Stomach (tissue), 9 donors: ENCODE data around the gene CCDC107. TPM values are rescaled to one million over a fixed set of nuclear protein-coding genes. Genes with fewer than 3 reads are reported as not detected.

Experiments used
- DNase-seq, 2 donors: peaks; one replicate each; pipeline versions ENCODE4 v3.0.0 to v3.0.0-alpha.2; 2013 to 2019
- H3K27ac ChIP-seq, 5 donors: fragments of 200-600 bp in 4 of 5; sonication (generic) in 4 of 5; one replicate each; pipeline ENCODE4 v1.5.1; 2013 to 2019; ENCODE audit warnings: mild to moderate bottlenecking in 1 of 5, moderate library complexity in 1 of 5
- H3K27me3 ChIP-seq, 3 donors: fragments of 200-600 bp; sonication (generic); one replicate each; pipeline ENCODE4 v1.5.1; 2017 to 2019; ENCODE audit warnings: mixed run types in 1 of 3
- H3K36me3 ChIP-seq, 4 donors: fragments of 200-600 bp; sonication (generic); 1 replicate in 3 of 4; 2 replicates in 1 of 4; pipeline ENCODE4 v1.5.1; 2016 to 2019
- H3K4me1 ChIP-seq, 4 donors: fragments of 200-600 bp; sonication (generic); one replicate each; pipeline ENCODE4 v1.5.1; 2016 to 2019
- H3K4me3 ChIP-seq, 4 donors: fragments of 200-600 bp; sonication (generic) in 3 of 4; one replicate each; pipeline ENCODE4 v1.5.1; 2016 to 2019; ENCODE audit warnings: mild to moderate bottlenecking in 1 of 4
- H3K9me3 ChIP-seq, 4 donors: fragments of 200-600 bp; sonication (generic); one replicate each; pipeline ENCODE4 v1.5.1; 2016 to 2019
- EP300 ChIP-seq: sonication (generic); formaldehyde crosslinking; IDR thresholded peaks from one replicate; pipeline ENCODE4 v1.6.1; 2017; ENCODE audit warnings: antibody characterized with exemption
- POLR2A ChIP-seq, 4 donors: fragments of 450-650 bp; IDR thresholded peaks; one replicate each; pipeline ENCODE4 v1.6.1; 2016; ENCODE audit warnings: antibody characterized with exemption in 4 of 4, control low read depth in 2 of 4, mild to moderate bottlenecking in 1 of 4, moderate library complexity in 1 of 4
- POLR2AphosphoS5 ChIP-seq, 3 donors: sonication (generic); formaldehyde crosslinking; IDR thresholded peaks; one replicate each; pipeline ENCODE4 v1.6.1; 2016; ENCODE audit warnings: antibody characterized with exemption in 3 of 3
- WGBS, 5 donors: extraction: QIAGEN DNeasy Blood & Tissue Kit in 3 of 5; methylation state at CpG; one replicate each; pipeline versions ENCODE4 v1.1.5 to v1.1.7; 2013 to 2018; 5-methylcytosine and 5-hydroxymethylcytosine counted together
- intact Hi-C: fragments of 100-400 bp; cut with DNase I; formaldehyde crosslinking; loops from one replicate; pipeline ENCODE4 v1.15.1; 2023; ENCODE audit warnings: low total_unique reads
- polyA plus RNA-seq, 3 donors: library from polyadenylated mRNA; stranded (reverse); fragments of 200-250 nt; gene quantifications; one replicate each; pipeline ENCODE4 v1.2.3, GENCODE V29; 2013
- total RNA-seq, 5 donors: library from RNA; depleted of rRNA; stranded (reverse); fragments of >200 nt; gene quantifications; one replicate each; pipeline versions ENCODE4 v1.1.0 to v1.2.3, GENCODE V29; 2014 to 2016
- TF ChIP-seq, protein P1 (sequence below), 7 experiments: fragments of 450-650 bp in 4 of 7; fragments of 200-600 bp in 3 of 7; sonication (generic) in 3 of 7; IDR thresholded peaks; one replicate each; pipeline ENCODE4 v1.5.1; 2016 to 2019; ENCODE audit warnings: antibody characterized with exemption in 7 of 7, control low read depth in 2 of 7, mild to moderate bottlenecking in 1 of 7
- donor health status: healthy with polysubstance abuse.
- donor health status: Bipolar disorder and iron deficiency.
- donor health status: healthy.

Gene CCDC107
- total and polyA plus RNA-seq, 8 donors: 15.6 to 104 (median 44.3) TPM

GRCh38 chr9:35653611-35654010 is 4.5 kb upstream of the CCDC107 start:
- Histone ChIP-seq H3K27ac (no peak overlapping the region), H3K9me3 (no peaks in the 10 kb centered on the region), H3K4me3 (no peak overlapping the region), H3K36me3 (no peaks in the 10 kb centered on the region), H3K4me1 (peaks cover 17 to 50% (median 22%) of the 10 kb centered on the region in 4 donors), H3K27me3 (no peaks in the 10 kb centered on the region)
- WGBS, 5 donors: 93 to 100% (median 95%) methylated on average over 2 of the region's 2 CpGs
- intact Hi-C loops: no loop called here
- DNase-seq: no peak
- TF ChIP-seq, protein P1, sequence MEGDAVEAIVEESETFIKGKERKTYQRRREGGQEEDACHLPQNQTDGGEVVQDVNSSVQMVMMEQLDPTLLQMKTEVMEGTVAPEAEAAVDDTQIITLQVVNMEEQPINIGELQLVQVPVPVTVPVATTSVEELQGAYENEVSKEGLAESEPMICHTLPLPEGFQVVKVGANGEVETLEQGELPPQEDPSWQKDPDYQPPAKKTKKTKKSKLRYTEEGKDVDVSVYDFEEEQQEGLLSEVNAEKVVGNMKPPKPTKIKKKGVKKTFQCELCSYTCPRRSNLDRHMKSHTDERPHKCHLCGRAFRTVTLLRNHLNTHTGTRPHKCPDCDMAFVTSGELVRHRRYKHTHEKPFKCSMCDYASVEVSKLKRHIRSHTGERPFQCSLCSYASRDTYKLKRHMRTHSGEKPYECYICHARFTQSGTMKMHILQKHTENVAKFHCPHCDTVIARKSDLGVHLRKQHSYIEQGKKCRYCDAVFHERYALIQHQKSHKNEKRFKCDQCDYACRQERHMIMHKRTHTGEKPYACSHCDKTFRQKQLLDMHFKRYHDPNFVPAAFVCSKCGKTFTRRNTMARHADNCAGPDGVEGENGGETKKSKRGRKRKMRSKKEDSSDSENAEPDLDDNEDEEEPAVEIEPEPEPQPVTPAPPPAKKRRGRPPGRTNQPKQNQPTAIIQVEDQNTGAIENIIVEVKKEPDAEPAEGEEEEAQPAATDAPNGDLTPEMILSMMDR (IDR thresholded peaks at IDR 0.05): no peak
- TF ChIP-seq EP300: no peak
- no peak for TF ChIP-seq POLR2A (IDR thresholded peaks at IDR 0.05)
- TF ChIP-seq POLR2AphosphoS5 (IDR thresholded peaks at IDR 0.05): no peak

DNA sequence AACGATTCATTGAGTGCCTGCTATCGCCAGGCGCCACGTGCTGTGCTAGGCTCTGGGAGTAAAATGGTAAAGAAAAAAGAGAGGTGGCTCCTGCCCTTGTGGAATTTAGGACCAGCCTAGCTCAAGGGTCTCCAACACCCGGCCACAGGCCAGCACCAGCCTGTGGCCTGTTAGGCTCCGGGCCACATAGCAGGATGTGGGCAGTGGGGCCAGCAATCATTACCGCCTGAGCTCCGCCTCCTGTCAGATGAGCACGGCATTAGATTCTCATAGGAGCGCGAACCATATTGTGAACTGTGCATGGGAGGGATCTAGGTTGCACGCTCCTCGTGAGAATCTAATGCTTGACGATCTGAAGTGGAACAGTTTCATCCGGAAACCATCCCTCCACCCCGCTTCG is 1.7 kb upstream of the CCDC107 start:
- peak in 1 of 2 donors; percentile 38 for DNase-seq
- peaks cover 10 to 14% (median 13%) of the 10 kb centered on the region in 4 donors for H3K36me3 ChIP-seq
- no peaks in the 10 kb centered on the region for H3K9me3 ChIP-seq
- no peaks in the 10 kb centered on the region for H3K27me3 ChIP-seq
- no peak overlapping the region for H3K4me3 ChIP-seq
- H3K27ac ChIP-seq: peak overlapping the region in 4 of 5 donors; percentile 95 to 100 (median 98)
- H3K4me1 ChIP-seq: peaks cover 39 to 52% (median 44%) of the 10 kb centered on the region in 4 donors
- no peak for TF ChIP-seq EP300
- TF ChIP-seq, protein P1 (IDR thresholded peaks at IDR 0.05): no peak
- intact Hi-C loops: no loop called here
- 80 to 84% (median 83%) methylated on average over 17 of the region's 17 CpGs for WGBS, 5 donors

DNA sequence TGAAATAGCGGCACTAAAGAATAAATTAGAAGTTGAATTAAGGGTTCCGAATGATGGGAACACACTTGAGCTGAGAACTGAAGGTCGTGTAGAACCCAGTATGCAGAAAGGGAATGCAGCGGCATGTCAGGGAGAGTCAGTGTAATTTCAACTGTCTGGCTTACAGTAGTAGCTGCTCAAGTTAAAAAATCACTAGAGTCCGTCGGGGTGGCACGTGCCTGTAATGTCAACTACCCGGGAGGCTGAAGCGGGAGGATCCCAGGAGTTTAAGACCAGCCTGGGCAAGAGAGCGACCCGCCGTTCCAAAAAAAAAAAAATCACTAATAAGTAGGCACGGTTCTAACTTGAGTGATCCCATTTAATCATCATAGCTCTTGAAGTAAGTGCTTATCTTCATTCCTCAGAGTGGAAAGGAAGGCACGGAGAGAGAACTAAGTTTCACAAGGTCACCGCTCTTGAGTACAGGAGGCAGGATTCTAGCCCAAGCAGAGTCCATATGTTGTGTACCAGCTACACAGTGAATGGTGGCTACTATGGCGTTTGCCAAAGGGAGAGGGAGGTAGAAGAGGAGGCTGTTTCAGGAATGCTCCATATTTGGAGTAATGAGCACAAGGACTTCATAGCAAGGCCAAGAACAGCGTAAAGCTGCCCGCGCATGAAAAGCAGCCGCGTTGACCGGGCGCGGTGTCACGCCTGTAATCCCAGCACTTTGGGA is 1.1 kb upstream of the CCDC107 start:
- WGBS, 5 donors: 25 to 37% (median 32%) methylated on average over 25 of the region's 25 CpGs
- Histone ChIP-seq H3K27me3 (no peaks in the 10 kb centered on the region), H3K27ac (peak overlapping the region; percentile 94 to 100 (median 98)), H3K36me3 (peaks cover 10 to 19% (median 14%) of the 10 kb centered on the region in 4 donors), H3K4me3 (peak overlapping the region; percentile 68 to 96 (median 84)), H3K4me1 (peaks cover 37 to 52% (median 47%) of the 10 kb centered on the region in 4 donors), H3K9me3 (no peaks in the 10 kb centered on the region)
- intact Hi-C loops: no loop called here
- DNase-seq: no peak
- TF ChIP-seq POLR2A (IDR thresholded peaks at IDR 0.05) (no peak), POLR2AphosphoS5 (IDR thresholded peaks at IDR 0.05) (peak in 1 of 3 donors; percentile 4)

DNA sequence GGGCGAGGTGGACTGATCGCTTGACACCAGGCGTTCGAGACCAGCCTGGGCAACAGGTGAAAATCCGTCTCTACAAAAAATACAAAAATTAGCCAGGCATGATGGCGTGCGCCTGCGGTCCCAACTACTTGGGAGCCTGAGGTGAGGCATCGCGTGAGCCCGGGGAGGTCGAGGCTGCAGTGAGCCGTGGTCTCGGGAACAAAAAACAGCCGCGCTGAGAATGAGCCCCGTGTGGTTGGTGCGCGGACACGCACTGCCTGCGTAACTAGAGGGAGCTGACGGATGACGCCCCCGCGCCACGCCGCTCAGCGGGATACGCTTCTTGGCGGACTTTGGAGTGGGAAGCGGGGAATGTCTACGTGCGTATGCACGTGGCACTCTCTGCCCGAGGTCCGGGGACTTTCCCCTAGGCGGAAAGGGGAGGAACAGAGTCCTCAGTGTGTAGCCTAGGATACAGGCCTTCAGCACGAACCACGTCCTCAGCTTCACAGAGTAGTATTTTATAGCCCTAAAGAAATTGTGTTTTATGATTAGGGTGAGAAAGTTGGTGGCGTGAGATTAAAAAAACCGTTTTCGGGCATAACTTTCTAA is 451 bp upstream of the CCDC107 start, which contains the start of gene RMRP:
Gene RMRP, minus strand, starts transcription at position 474 of the 591 bp plus-strand sequence.
- Histone ChIP-seq H3K27ac (peak within 1 kb of the TSS; percentile 95 to 100 (median 98)), H3K27me3 (no peaks in the 10 kb centered on the region), H3K4me1 (peaks cover 38 to 53% (median 49%) of the 10 kb centered on the region in 4 donors), H3K36me3 (peaks cover 10 to 25% (median 16%) of the 10 kb centered on the region in 4 donors), H3K9me3 (no peaks in the 10 kb centered on the region), H3K4me3 (peak within 1 kb of the TSS; percentile 68 to 96 (median 84))
- DNase-seq: peak; percentile 97 to 99
- WGBS, 5 donors: 0 to 1% (median 1%) methylated on average over 27 to 42 of the region's 42 CpGs
- peak; percentile 90 for TF ChIP-seq EP300
- TF ChIP-seq POLR2A (IDR thresholded peaks at IDR 0.05): peak in 1 of 4 donors; percentile 11
- TF ChIP-seq, protein P1 (IDR thresholded peaks at IDR 0.05): peak in 5 of 7 experiments; percentile 23 to 59 (median 40)
- peak; percentile 96 to 99 (median 98) for TF ChIP-seq POLR2AphosphoS5 (IDR thresholded peaks at IDR 0.05)
- intact Hi-C loops: no loop called here
